Activated CD8-positive, alpha-beta memory T cell treated with anti-CD3 and anti-CD28 coated beads for 4 hours (primary cell): ENCODE measurements around the gene PKD1.

ENCODE experiments used
- DNase-seq, 2 donors: peaks; one replicate each; pipeline ENCODE4 v3.0.0-alpha.2; 2020; ENCODE audit warnings: low read depth in 2 of 2

PKD1 gene

DNA sequence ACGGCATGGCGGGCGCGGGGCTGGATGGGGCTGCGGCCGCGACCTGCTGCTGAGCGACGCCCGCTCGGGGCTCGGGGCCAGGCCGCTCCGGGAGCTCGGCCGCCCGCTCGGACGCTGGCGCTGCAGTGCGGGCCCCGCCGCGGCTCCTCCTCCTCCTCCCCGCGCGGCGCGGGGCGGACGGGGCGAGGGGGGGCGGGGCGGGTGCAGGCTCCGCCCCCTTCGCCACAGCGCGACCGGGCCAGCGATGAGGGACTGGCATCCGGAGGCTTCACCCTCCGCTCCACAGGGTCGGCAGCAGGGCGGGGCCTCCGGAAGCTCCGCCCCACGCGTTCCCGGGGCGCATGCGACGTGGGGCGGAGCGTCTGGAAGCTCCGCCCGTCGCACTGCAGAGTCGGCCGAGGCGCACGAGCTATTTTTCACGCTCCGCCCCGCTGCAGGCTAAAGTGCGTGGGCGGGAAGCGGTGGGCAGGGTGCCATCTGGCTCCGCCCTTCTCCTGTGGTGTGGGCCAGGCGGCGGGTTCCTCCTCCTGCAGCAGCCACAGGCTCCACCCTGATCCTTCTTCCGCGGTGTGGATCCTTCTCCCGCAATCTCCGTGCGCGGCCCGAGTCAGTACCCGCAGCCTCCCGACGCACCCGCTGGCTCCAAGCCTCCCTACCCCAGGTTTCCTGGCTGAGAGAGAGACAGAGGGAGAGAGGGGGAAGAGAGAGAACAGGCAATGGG lies at the start of gene PKD1:
TSS of gene PKD1 (minus strand) at position 129 of the 721 bp plus-strand sequence. CDS start 209 bp downstream, outside the sequence.
- peak; percentile 94 to 96 for DNase-seq

DNA sequence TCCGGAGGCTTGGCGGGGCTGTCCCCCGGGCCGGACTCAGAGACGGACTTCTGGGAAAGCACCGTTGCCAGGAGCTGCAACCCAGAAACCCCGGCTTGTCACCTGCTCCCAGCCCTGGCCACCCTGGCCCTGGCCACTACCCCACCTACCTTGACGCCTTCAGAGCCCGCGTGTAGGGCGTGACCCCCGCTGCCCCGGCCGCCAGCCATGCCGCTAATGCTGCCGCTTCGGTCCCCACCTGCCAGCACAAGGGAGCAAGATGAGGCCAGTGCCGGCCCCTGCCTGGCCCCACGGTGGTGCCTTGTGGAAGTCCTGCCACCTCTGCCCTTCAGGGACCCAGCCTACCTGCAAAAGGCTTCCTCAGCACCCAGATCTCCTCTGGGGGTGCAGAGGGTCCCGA lies 49.3 kb upstream of the PKD1 start:
- no peak for DNase-seq

GRCh38 chr16:2184346-2184745 lies 48.6 kb upstream of the PKD1 start:
- no peak for DNase-seq

- no peak for DNase-seq
Observed at GRCh38 chr16:2183671-2184070, 48.0 kb upstream of the PKD1 start.

GRCh38 chr16:2181952-2182351 lies 46.3 kb upstream of the PKD1 start:
- DNase-seq = no peak

- no peak for DNase-seq
Observed at GRCh38 chr16:2180962-2181923, 45.5 kb upstream of the PKD1 start.

DNA sequence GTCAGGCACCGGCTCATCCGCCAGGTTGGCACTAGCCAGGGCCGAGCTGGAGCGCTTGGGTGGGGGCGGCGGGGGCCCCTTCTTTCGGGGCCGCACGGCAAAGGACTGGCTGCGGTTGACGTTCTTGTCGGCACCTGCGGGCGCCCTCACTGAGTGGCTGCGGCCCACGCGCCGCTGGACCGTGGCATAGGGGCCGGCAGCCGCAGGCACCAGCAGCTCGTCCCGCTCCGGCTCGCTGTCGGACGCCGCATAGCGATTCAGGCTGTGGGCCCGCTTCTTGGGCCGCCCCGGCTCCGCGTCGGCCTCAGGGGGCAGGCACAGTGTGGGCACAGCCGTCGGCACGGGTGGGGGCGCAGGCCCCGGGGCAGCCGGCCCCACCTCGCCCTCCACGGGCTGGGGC lies 44.8 kb upstream of the PKD1 start:
- no peak for DNase-seq

DNA sequence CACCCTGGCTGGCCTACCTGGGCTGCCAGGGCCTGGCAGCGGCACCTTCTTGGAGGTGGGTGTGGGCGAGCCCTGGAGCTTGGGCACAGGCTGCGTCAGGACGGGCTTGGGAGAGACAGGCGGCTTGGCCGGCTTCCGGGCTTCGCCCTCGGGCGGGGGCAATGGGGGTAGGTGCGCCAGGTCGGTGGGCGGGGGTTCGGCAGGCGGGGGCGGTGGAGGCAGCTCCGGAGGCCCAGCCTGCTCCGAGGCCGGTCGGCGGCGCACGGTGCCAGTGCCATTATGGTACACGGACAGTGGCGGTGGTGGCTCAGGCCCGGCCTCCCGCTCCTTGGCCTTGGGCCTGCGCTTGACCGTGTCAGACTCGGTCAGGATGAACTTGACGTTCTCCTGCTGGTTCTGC lies 43.9 kb upstream of the PKD1 start:
- DNase-seq = no peak

- no peak for DNase-seq
Observed at GRCh38 chr16:2179107-2179501, 43.4 kb upstream of the PKD1 start.

GRCh38 chr16:2178321-2179106 lies 42.8 kb upstream of the PKD1 start:
- DNase-seq = no peak

- no peak for DNase-seq
Observed at GRCh38 chr16:2177561-2177960, 41.9 kb upstream of the PKD1 start.

GRCh38 chr16:2177101-2177500 lies 41.4 kb upstream of the PKD1 start:
- no peak for DNase-seq

GRCh38 chr16:2176047-2176446 lies 40.3 kb upstream of the PKD1 start:
- no peak for DNase-seq

DNA sequence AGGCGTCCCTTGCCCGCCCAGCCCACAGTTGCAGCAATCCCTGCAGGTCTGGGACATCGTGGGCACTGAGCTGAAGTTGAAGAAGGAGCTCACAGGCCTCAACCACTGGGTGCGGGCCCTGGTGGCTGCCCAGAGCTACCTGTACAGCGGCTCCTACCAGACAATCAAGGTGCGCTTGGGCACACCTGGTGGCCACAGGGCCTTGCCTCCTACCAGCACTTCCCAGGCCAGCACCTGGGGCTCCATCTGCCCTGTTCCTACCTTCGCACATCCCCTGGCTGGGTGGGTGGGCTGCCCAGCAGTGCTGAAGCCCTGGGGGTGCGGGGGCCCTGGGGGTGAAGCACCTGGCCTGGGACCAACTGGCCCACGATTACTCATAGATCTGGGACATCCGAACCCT lies 39.8 kb upstream of the PKD1 start:
- no peak for DNase-seq

- DNase-seq = no peak
Observed at GRCh38 chr16:2174396-2175131, 38.9 kb upstream of the PKD1 start.

DNA sequence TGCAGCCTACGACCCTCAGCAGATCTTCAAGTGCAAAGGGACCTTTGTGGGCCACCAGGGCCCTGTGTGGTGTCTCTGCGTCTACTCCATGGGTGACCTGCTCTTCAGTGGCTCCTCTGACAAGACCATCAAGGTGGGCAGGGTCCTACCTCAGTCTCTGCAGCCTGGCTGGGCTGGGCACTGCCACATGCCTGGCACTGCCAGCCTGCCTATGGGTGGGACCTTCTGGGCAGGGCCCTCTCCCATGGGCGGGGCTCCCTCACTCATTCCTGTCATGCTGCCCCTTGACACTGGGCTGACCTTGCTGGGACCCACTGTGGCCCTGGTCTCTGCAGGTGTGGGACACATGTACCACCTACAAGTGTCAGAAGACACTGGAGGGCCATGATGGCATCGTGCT lies 38.2 kb upstream of the PKD1 start:
- DNase-seq = no peak

DNA sequence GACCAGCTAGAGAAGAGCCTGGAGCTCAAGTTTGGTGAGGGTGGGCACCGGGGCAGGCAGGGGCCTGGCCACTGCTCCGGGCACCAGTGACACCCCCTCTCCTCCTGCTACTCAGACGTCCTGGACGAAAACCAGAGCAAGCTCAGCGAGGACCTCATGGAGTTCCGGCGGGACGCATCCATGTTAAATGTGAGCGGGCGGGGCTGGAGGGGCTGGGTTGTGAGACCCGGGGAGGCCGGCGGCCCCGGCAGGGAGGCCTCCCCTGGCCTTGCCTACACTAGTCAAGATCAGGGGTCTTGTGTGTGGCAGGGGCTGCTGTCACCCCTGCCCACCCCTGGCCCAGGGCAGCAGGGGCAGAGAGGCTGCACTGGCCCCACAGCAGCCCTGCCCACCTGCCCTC lies 37.7 kb upstream of the PKD1 start:
- DNase-seq = no peak

- DNase-seq = no peak
Observed at GRCh38 chr16:2172688-2173335, 37.1 kb upstream of the PKD1 start.

DNA sequence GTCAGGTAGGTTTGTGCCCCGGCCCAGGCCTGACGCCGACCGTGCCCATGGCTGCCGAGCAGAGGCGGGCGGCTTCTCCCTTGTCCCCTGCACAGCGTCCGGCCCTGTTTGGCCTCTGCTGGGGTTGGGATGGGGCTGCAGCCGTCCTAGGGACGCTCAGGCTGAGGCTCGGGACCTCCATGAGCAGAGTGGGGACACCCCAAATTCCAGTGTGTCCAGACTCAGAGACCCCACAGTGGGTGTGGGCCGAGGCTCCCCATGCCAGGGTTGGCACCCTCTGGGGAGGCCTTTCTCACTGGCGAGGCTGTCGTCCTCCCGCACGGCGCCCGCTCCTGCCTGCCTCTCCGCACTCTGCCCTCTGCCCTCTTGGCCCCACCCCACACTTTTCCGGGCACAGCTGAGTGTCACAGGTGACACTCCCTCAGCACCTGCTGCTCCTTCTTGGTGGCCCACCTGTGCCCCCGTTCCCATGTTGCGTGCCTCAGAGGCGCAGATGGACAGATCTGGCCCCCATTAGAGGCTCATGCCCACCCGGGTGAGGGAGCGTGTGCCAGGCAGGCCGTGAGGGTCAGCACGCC lies 36.0 kb upstream of the PKD1 start:
- no peak for DNase-seq

- no peak for DNase-seq
Observed at GRCh38 chr16:2170587-2171435, 35.1 kb upstream of the PKD1 start.
